NB4 (cell line): ENCODE measurements around the gene BIRC5.

Experiments
- DNase-seq: peaks from one replicate; pipeline ENCODE4 v3.0.0; 2010; ENCODE audit warnings: low read depth
- H3K4me3 ChIP-seq: one replicate; pipeline ENCODE4 v1.5.1; 2011; ENCODE audit warnings: mild to moderate bottlenecking, low read depth, low read length, moderate library complexity
- MYC ChIP-seq: IDR thresholded peaks from 2 replicates; pipeline ENCODE4 v1.6.1; 2011; ENCODE audit warnings: low read depth, low read length
- POLR2A ChIP-seq: IDR thresholded peaks from 2 replicates; pipeline ENCODE4 v1.6.1; 2011; ENCODE audit warnings: mild to moderate bottlenecking; ENCODE audit not compliant: insufficient read length; ENCODE audit errors: extremely low read depth
- TF ChIP-seq, protein P1 (sequence below): IDR thresholded peaks from one replicate; pipeline ENCODE4 v1.5.1; 2012; ENCODE audit warnings: low read depth, low read length
- TF ChIP-seq, protein P2 (sequence below): IDR thresholded peaks from 2 replicates; pipeline ENCODE4 v1.6.1; 2011; ENCODE audit warnings: low read depth, low read length

The BIRC5 gene

DNA sequence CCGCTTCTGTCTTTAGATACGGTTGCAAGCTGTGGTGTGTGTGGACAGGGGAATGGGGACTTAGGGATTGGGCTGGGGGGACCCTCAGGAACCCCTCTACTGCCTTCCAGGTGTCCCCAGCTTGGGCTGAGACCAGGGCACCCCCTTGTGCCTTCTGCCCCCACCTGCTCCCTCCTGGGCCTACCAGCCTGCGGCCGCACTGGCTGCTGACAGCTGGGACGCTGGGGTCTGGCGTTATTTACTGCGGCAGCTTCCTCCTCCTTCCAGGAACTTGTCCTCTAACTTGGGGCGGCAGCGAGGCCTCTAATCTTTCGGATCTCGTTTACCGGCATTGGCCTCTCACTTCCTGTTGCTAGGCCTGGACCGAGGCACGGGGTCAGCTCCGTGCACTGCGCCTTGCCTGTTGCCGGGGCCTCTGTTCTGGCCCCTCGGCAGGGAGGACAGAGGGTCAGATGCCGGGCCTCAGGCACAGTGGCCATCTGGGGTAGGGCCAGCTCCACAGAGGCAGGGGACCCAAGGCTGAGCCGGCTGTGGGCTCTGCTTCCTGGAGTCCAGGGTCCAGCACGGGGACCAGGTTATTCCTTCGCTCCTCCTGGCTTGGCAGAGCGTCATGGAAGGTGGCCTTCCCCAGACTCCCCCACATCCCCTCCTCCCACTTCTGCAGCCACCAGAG is 49.1 kb downstream of the BIRC5 start:
- DNase-seq: no peak
- TF ChIP-seq, protein P1, sequence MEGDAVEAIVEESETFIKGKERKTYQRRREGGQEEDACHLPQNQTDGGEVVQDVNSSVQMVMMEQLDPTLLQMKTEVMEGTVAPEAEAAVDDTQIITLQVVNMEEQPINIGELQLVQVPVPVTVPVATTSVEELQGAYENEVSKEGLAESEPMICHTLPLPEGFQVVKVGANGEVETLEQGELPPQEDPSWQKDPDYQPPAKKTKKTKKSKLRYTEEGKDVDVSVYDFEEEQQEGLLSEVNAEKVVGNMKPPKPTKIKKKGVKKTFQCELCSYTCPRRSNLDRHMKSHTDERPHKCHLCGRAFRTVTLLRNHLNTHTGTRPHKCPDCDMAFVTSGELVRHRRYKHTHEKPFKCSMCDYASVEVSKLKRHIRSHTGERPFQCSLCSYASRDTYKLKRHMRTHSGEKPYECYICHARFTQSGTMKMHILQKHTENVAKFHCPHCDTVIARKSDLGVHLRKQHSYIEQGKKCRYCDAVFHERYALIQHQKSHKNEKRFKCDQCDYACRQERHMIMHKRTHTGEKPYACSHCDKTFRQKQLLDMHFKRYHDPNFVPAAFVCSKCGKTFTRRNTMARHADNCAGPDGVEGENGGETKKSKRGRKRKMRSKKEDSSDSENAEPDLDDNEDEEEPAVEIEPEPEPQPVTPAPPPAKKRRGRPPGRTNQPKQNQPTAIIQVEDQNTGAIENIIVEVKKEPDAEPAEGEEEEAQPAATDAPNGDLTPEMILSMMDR: no peak
- TF ChIP-seq POLR2A: no peak
- no peak for TF ChIP-seq MYC
- TF ChIP-seq, protein P2, sequence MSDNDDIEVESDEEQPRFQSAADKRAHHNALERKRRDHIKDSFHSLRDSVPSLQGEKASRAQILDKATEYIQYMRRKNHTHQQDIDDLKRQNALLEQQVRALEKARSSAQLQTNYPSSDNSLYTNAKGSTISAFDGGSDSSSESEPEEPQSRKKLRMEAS: no peak
- H3K4me3 ChIP-seq: no peak overlapping the region

DNA sequence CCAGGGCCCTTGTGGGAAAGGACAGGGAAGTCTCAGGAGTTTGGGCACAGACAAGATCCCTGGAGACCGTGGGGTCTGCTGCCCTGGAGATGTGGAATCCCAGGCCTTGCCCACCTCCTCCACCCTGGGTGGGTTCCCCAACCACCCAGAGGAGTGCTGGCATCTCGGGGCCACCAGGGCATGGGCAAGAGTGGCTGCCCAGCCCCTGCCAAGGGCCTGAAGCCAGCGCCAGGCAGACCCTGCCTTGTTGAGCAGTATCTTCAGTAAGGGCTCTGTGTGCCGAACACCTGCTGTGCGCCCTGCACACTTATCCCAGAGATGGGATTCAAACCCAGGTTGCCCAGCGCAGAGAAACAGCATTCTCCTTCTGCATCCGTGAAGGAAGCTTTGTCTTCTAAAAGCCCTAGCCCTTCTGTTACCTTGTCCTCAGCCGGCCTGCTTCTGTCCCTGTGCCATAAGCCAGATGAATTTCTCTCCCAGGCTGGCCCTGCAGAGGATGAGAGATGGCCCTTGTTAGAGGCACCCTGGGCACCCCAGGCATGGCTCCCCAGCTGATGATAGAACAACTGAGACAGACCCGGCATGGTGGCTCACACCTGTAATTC is 49.8 kb downstream of the BIRC5 start:
- TF ChIP-seq, protein P1: no peak
- TF ChIP-seq, protein P2: no peak
- TF ChIP-seq MYC (no peak), POLR2A (no peak)
- H3K4me3 ChIP-seq: no peak overlapping the region
- DNase-seq: no peak

DNA sequence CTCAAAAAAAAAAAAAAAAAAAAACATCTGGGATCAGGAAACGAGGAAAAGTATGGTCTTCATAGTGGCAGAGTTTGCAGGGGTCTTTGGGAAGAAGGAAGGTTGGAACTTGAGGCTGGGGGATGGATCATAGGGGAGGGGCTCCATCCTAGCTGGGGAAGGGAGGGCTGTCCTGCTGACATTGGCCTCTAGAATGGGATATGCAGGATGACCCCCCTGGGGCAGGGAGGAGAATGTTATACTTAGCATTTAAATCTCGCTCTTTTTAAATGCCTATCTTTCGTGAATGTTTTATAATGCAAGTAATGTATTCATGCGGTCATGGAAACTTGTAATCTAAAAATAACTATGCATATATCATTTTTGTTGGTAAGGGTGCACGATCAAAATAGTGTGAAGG is 50.5 kb downstream of the BIRC5 start:
- TF ChIP-seq MYC: no peak
- TF ChIP-seq, protein P2: no peak
- TF ChIP-seq, protein P1: no peak
- no peak for DNase-seq
- no peak overlapping the region for H3K4me3 ChIP-seq

DNA sequence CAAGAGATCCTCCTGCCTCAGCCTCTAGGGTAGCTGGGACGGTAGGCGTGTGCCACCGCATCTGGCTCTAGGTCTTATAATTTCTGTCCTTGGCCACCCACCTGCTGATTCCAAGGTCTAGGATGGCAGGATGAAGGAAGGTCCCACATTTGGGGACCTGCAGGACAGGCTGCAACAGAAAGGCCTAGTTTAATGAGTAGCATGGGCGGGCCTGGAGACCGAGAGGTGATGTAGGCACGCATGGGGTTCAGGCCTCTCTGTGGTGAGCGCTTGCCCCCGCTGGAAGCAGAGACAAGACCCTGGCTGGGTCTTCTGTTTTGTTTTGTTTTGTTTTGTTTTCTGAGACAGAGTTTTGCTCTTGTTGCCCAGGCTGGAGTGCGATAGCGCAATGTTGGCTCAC is 51.1 kb downstream of the BIRC5 start:
- no peak for DNase-seq
- TF ChIP-seq MYC (no peak), POLR2A (no peak)
- TF ChIP-seq, protein P2: no peak
- TF ChIP-seq, protein P1: no peak
- no peak overlapping the region for H3K4me3 ChIP-seq

DNA sequence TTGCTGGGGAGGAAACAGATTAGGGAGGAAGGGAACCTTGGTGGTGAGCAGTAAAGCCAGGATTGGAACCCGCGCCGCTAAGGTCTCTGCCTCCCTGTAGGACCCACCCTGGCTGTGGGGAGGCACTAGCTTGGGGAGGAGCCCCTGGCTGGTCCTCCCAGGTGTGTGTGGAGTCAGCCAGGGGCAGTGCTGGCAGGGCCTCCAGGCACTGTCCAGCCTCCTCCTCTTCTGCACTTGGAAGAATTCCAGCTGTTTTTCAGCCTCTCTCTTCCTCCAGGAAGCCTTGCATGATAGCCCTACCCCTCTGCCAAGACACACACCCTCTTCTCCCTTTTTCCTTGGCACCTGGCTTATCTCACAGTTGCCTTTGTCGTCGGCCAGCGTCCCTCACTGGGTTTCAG is 52.2 kb downstream of the BIRC5 start:
- H3K4me3 ChIP-seq: no peak overlapping the region
- no peak for TF ChIP-seq MYC
- TF ChIP-seq, protein P2: no peak
- TF ChIP-seq POLR2A: no peak
- TF ChIP-seq, protein P1: no peak
- DNase-seq: no peak

DNA sequence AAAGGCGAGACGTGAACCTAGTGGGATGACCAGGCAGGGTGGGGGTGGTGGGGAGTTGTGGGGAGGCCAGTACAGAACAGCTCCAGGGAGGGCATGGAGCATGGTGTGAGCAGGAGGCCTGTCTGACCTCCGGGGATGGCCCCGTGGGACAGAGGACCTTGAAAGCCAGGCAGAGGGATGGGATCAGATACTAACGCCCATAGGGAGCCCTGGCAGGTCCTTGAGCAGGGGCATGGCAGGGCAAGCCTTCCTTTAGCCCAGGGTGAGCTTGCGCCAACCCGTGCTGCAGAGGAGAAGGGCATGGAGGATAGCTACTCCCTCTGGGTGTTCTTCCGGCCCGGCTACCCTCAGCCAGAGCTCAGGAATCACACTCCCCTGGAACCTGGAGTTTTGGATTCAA is 52.7 kb downstream of the BIRC5 start:
- TF ChIP-seq, protein P1: no peak
- TF ChIP-seq POLR2A (no peak), MYC (no peak)
- TF ChIP-seq, protein P2: no peak
- no peak for DNase-seq
- H3K4me3 ChIP-seq: no peak overlapping the region
